Activated T-helper 17 cell treated with anti-CD3 and anti-CD28 coated beads, Interleukin-2, amount 50 U/mL, for 72 hours (primary cell): ENCODE measurements around the gene OR52B4. TPM values are rescaled to one million over a fixed set of nuclear protein-coding genes. Genes with fewer than 3 reads are reported as not detected.
"Not testable (repeated sequence)": the region's sequence is repeated elsewhere in the genome, so short reads cannot be mapped to it uniquely, and the experiment has no call there.

ENCODE experiments used
- ATAC-seq: fragments of 150-1000 bp; cut with Tn5 transposase; replicated peaks from 2 replicates; pipeline ENCODE4 v1.10.0; 2021; ENCODE audit warnings: mild to moderate bottlenecking, moderate library complexity
- H3K27ac Mint-ChIP-seq: one replicate; pipeline ENCODE4 v1.8.0; 2022; ENCODE audit warnings: mixed read lengths
- H3K27me3 Mint-ChIP-seq: one replicate; pipeline ENCODE4 v1.8.0; 2022; ENCODE audit warnings: mixed read lengths
- H3K36me3 Mint-ChIP-seq: one replicate; pipeline ENCODE4 v1.8.0; 2022; ENCODE audit warnings: low read depth, mild to moderate bottlenecking, mixed read lengths
- H3K4me1 Mint-ChIP-seq: one replicate; pipeline ENCODE4 v1.8.0; 2022; ENCODE audit warnings: mixed read lengths
- H3K4me3 Mint-ChIP-seq: one replicate; pipeline ENCODE4 v1.8.0; 2022; ENCODE audit warnings: mild to moderate bottlenecking, mixed read lengths
- H3K9me3 Mint-ChIP-seq: one replicate; pipeline ENCODE4 v1.8.0; 2022; ENCODE audit warnings: mixed read lengths
- total RNA-seq, 2 donors: library from RNA; stranded (reverse); gene quantifications; one replicate each; pipeline ENCODE4 v1.2.3, GENCODE V29; 2022

The OR52B4 gene
- not detected for total RNA-seq

GRCh38 chr11:4368286-4368685, at the start of gene OR52B4:
OR52B4 (minus strand) TSS chr11:4368386; CDS start chr11:4368295, 91 bp downstream.
- H3K4me1 Mint-ChIP-seq, result no peaks in the 10 kb centered on the region
- no peaks in the 10 kb centered on the region for H3K27me3 Mint-ChIP-seq
- no peak for ATAC-seq
- H3K36me3 Mint-ChIP-seq, result no peaks in the 10 kb centered on the region
- no peaks in the 10 kb centered on the region for H3K9me3 Mint-ChIP-seq
- H3K27ac Mint-ChIP-seq, result no peak within 1 kb of the TSS
- H3K4me3 Mint-ChIP-seq, result no peak within 1 kb of the TSS

- Mint-ChIP-seq H3K27ac (no peak overlapping the region), H3K4me3 (no peak overlapping the region), H3K9me3 (no peaks in the 10 kb centered on the region)
Observed at GRCh38 chr11:4416816-4417215, 48.6 kb upstream of the OR52B4 start.

GRCh38 chr11:4416306-4416705, 48.1 kb upstream of the OR52B4 start:
- no peaks in the 10 kb centered on the region for H3K9me3 Mint-ChIP-seq
- peaks cover 9% of the 10 kb centered on the region for H3K27me3 Mint-ChIP-seq
- H3K4me3 Mint-ChIP-seq, result no peak overlapping the region
- no peak for ATAC-seq
- no peak overlapping the region for H3K27ac Mint-ChIP-seq
- no peaks in the 10 kb centered on the region for H3K36me3 Mint-ChIP-seq
- H3K4me1 Mint-ChIP-seq, result no peaks in the 10 kb centered on the region

More at GRCh38 chr11:4416816-4417215, 48.6 kb upstream of the OR52B4 start:
- ATAC-seq, result no peak
- H3K36me3 Mint-ChIP-seq, result no peaks in the 10 kb centered on the region
- H3K27me3 Mint-ChIP-seq, result peaks cover 10% of the 10 kb centered on the region
- H3K4me1 Mint-ChIP-seq, result no peaks in the 10 kb centered on the region

GRCh38 chr11:4406206-4406605, 38.0 kb upstream of the OR52B4 start:
- not testable (repeated sequence) for ATAC-seq, H3K9me3 Mint-ChIP-seq, H3K4me3 Mint-ChIP-seq, H3K27ac Mint-ChIP-seq, H3K36me3 Mint-ChIP-seq, H3K27me3 Mint-ChIP-seq, H3K4me1 Mint-ChIP-seq

- ATAC-seq, result no peak
- Mint-ChIP-seq H3K27me3 (peaks cover 5% of the 10 kb centered on the region), H3K4me1 (peaks cover 20% of the 10 kb centered on the region), H3K36me3 (peaks cover 44% of the 10 kb centered on the region), H3K4me3 (peak overlapping the region; percentile 91), H3K27ac (peak overlapping the region; percentile 96), H3K9me3 (peaks cover 8% of the 10 kb centered on the region)
Observed at GRCh38 chr11:4393858-4394223, 25.7 kb upstream of the OR52B4 start.

- Mint-ChIP-seq H3K27me3 (peaks cover 4% of the 10 kb centered on the region), H3K9me3 (peaks cover 5% of the 10 kb centered on the region), H3K4me3 (peak within 1 kb of the TSS; percentile 91), H3K27ac (peak within 1 kb of the TSS; percentile 96), H3K36me3 (peaks cover 49% of the 10 kb centered on the region), H3K4me1 (peaks cover 20% of the 10 kb centered on the region)
- ATAC-seq, result peak; percentile 99
Observed at GRCh38 chr11:4393209-4393857, 25.1 kb upstream of the OR52B4 start, which contains the start of gene TRIM21. TRIM21 (minus strand) TSS chr11:4393702; CDS start chr11:4390409, 3,293 bp downstream.

- Mint-ChIP-seq H3K27ac (no peak overlapping the region), H3K4me3 (no peak overlapping the region), H3K27me3 (no peaks in the 10 kb centered on the region), H3K4me1 (peaks cover 15% of the 10 kb centered on the region), H3K36me3 (peaks cover 91% of the 10 kb centered on the region), H3K9me3 (no peaks in the 10 kb centered on the region)
- ATAC-seq, result no peak
Observed at GRCh38 chr11:4388221-4388620, 20.0 kb upstream of the OR52B4 start.

GRCh38 chr11:4385978-4386740, 18.0 kb upstream of the OR52B4 start:
- peaks cover 74% of the 10 kb centered on the region for H3K36me3 Mint-ChIP-seq
- H3K4me1 Mint-ChIP-seq, result peaks cover 5% of the 10 kb centered on the region
- no peak overlapping the region for H3K4me3 Mint-ChIP-seq
- H3K9me3 Mint-ChIP-seq, result no peaks in the 10 kb centered on the region
- H3K27ac Mint-ChIP-seq, result peak overlapping the region; percentile 61
- H3K27me3 Mint-ChIP-seq, result no peaks in the 10 kb centered on the region
- no peak for ATAC-seq

GRCh38 chr11:4381901-4382300, 13.7 kb upstream of the OR52B4 start:
- no peaks in the 10 kb centered on the region for H3K9me3 Mint-ChIP-seq
- ATAC-seq, result no peak
- peaks cover 31% of the 10 kb centered on the region for H3K36me3 Mint-ChIP-seq
- H3K4me1 Mint-ChIP-seq, result no peaks in the 10 kb centered on the region
- no peak overlapping the region for H3K27ac Mint-ChIP-seq
- no peaks in the 10 kb centered on the region for H3K27me3 Mint-ChIP-seq
- H3K4me3 Mint-ChIP-seq, result no peak overlapping the region

- Mint-ChIP-seq H3K4me1 (no peaks in the 10 kb centered on the region), H3K4me3 (no peak overlapping the region), H3K36me3 (no peaks in the 10 kb centered on the region), H3K9me3 (no peaks in the 10 kb centered on the region), H3K27ac (no peak overlapping the region), H3K27me3 (no peaks in the 10 kb centered on the region)
- peak; percentile 85 for ATAC-seq
Observed at GRCh38 chr11:4375431-4376140, 7.4 kb upstream of the OR52B4 start.

GRCh38 chr11:4370166-4370565, 2.0 kb upstream of the OR52B4 start:
- H3K9me3 Mint-ChIP-seq, result no peaks in the 10 kb centered on the region
- H3K4me1 Mint-ChIP-seq, result no peaks in the 10 kb centered on the region
- no peaks in the 10 kb centered on the region for H3K27me3 Mint-ChIP-seq
- no peak overlapping the region for H3K4me3 Mint-ChIP-seq
- no peak overlapping the region for H3K27ac Mint-ChIP-seq
- no peaks in the 10 kb centered on the region for H3K36me3 Mint-ChIP-seq
- no peak for ATAC-seq

- H3K36me3 Mint-ChIP-seq, H3K27ac Mint-ChIP-seq, ATAC-seq, H3K4me1 Mint-ChIP-seq, H3K9me3 Mint-ChIP-seq, H3K4me3 Mint-ChIP-seq, H3K27me3 Mint-ChIP-seq: not testable (repeated sequence)
Observed at GRCh38 chr11:4348142-4348541, 20.0 kb downstream of the OR52B4 start.

- H3K27ac Mint-ChIP-seq, H3K4me1 Mint-ChIP-seq, H3K27me3 Mint-ChIP-seq, ATAC-seq, H3K4me3 Mint-ChIP-seq, H3K36me3 Mint-ChIP-seq, H3K9me3 Mint-ChIP-seq: not testable (repeated sequence)
Observed at GRCh38 chr11:4345366-4345765, 22.8 kb downstream of the OR52B4 start.

GRCh38 chr11:4334356-4334755, 33.8 kb downstream of the OR52B4 start:
- H3K4me1 Mint-ChIP-seq, H3K27ac Mint-ChIP-seq, H3K27me3 Mint-ChIP-seq, H3K36me3 Mint-ChIP-seq, H3K9me3 Mint-ChIP-seq, ATAC-seq, H3K4me3 Mint-ChIP-seq: not testable (repeated sequence)
